ENCODE results near the gene AP3B2. TPM values are rescaled to one million over a fixed set of nuclear protein-coding genes. Genes with fewer than 3 reads are reported as not detected.

Gene AP3B2
- total RNA-seq, 1 donor from 2014 or later = not detected

GRCh38 chr15:82624438-82624837 lies 85.2 kb downstream of the AP3B2 start:
- Histone ChIP-seq H3K36me3 (ENCODE audit: control insufficient read depth, insufficient read depth, low read length) (no peaks in the 10 kb centered on the region), H3K4me3 (ENCODE audit: low read depth, low read length) (no peak overlapping the region), H3K27me3 (ENCODE audit: control insufficient read depth, insufficient read depth, low read length) (no peaks in the 10 kb centered on the region)
- no peak for TF ChIP-seq CTCF (IDR thresholded peaks at IDR 0.05; ENCODE audit: insufficient read depth, low read length, severe bottlenecking)
- FAIRE-seq (no peak), DNase-seq (ENCODE audit: low read depth) (no peak)

GRCh38 chr15:82624008-82624407 lies 85.7 kb downstream of the AP3B2 start:
- Histone ChIP-seq H3K4me3 (ENCODE audit: low read depth, low read length) (no peak overlapping the region), H3K36me3 (ENCODE audit: control insufficient read depth, insufficient read depth, low read length) (no peaks in the 10 kb centered on the region), H3K27me3 (ENCODE audit: control insufficient read depth, insufficient read depth, low read length) (no peaks in the 10 kb centered on the region)
- no peak for TF ChIP-seq CTCF (IDR thresholded peaks at IDR 0.05; ENCODE audit: insufficient read depth, low read length, severe bottlenecking)
- DNase-seq (ENCODE audit: low read depth) = peak; percentile 3
- no peak for FAIRE-seq

- FAIRE-seq (no peak), DNase-seq (ENCODE audit: low read depth) (peak; percentile 8)
- Histone ChIP-seq H3K36me3 (ENCODE audit: control insufficient read depth, insufficient read depth, low read length) (no peaks in the 10 kb centered on the region), H3K4me3 (ENCODE audit: low read depth, low read length) (no peak overlapping the region), H3K27me3 (ENCODE audit: control insufficient read depth, insufficient read depth, low read length) (no peaks in the 10 kb centered on the region)
- TF ChIP-seq CTCF (IDR thresholded peaks at IDR 0.05; ENCODE audit: insufficient read depth, low read length, severe bottlenecking) = peak; percentile 39
Observed at GRCh38 chr15:82621970-82622369, 87.7 kb downstream of the AP3B2 start.

GRCh38 chr15:82613747-82614146 lies 95.9 kb downstream of the AP3B2 start:
- DNase-seq (ENCODE audit: low read depth) (no peak), FAIRE-seq (no peak)
- no peak for TF ChIP-seq CTCF (IDR thresholded peaks at IDR 0.05; ENCODE audit: insufficient read depth, low read length, severe bottlenecking)
- no peak overlapping the region for H3K4me3 ChIP-seq (ENCODE audit: low read depth, low read length)
- no peaks in the 10 kb centered on the region for H3K36me3 ChIP-seq (ENCODE audit: control insufficient read depth, insufficient read depth, low read length)
- no peaks in the 10 kb centered on the region for H3K27me3 ChIP-seq (ENCODE audit: control insufficient read depth, insufficient read depth, low read length)

- Histone ChIP-seq H3K4me3 (ENCODE audit: low read depth, low read length) (no peak overlapping the region), H3K36me3 (ENCODE audit: control insufficient read depth, insufficient read depth, low read length) (no peaks in the 10 kb centered on the region), H3K27me3 (ENCODE audit: control insufficient read depth, insufficient read depth, low read length) (no peaks in the 10 kb centered on the region)
- FAIRE-seq (no peak), DNase-seq (ENCODE audit: low read depth) (no peak)
- TF ChIP-seq CTCF (IDR thresholded peaks at IDR 0.05; ENCODE audit: insufficient read depth, low read length, severe bottlenecking) = no peak
Observed at GRCh38 chr15:82611348-82611747, 98.3 kb downstream of the AP3B2 start.

Other genes with a start within 250 kb of the AP3B2 start
- gene RPS17, start 169.4 kb downstream of the AP3B2 start, total RNA-seq = 1,868 and 3,166 TPM in 2 replicates
- under 0.01 TPM in 2 replicates for gene CPEB1, start 62.5 kb downstream of the AP3B2 start, total RNA-seq
- gene FSD2, start 96.2 kb upstream of the AP3B2 start, total RNA-seq = not detected in 2 replicates
- gene WHAMM, start 99.8 kb upstream of the AP3B2 start, total RNA-seq = 3.2 and 4.0 TPM in 2 replicates
- 75.3 and 108 TPM in 2 replicates for gene HOMER2, start 242.8 kb upstream of the AP3B2 start, total RNA-seq